Smooth muscle cell of the brain vasculature (primary cell): ENCODE results near the gene LRP10.
A peak's percentile ranks its signal among the peaks of the same experiment; 100 is the strongest.
"Not testable (repeated sequence)": the region's sequence is repeated elsewhere in the genome, so short reads cannot be mapped to it uniquely, and the experiment has no call there.

ENCODE experiments used
- DNase-seq: peaks from one replicate; pipeline ENCODE4 v3.0.0-alpha.2; 2012; ENCODE audit warnings: low read depth, low spot score

The LRP10 gene

DNA sequence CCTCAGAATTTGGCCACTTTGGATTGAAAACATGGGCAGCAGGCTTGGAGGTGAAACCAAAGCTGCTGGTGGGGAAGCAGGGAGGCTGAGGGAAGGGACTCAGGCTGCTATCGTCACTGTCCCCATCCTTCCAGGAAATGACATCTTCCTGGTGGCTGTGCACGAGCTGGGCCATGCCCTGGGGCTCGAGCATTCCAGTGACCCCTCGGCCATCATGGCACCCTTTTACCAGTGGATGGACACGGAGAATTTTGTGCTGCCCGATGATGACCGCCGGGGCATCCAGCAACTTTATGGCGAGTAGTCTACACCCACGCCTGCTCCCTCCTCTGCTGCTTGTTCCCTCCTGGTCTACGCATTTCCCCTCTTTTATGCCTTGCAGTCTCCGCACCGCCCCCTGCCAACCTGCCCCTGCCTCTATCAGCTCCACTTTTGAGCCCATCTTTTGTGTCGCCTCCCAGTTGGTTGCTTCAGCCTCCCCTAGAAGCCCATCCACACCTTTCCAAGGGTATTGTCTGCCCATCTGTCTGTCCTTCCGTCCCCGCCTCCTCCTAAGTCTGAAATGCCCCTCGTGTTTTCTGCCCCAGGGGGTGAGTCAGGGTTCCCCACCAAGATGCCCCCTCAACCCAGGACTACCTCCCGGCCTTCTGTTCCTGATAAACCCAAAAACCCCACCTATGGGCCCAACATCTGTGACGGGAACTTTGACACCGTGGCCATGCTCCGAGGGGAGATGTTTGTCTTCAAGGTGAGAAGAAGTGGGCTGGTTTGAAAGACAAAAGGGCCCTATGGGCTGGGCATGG is 28.2 kb upstream of the LRP10 start:
- no peak for DNase-seq

DNA sequence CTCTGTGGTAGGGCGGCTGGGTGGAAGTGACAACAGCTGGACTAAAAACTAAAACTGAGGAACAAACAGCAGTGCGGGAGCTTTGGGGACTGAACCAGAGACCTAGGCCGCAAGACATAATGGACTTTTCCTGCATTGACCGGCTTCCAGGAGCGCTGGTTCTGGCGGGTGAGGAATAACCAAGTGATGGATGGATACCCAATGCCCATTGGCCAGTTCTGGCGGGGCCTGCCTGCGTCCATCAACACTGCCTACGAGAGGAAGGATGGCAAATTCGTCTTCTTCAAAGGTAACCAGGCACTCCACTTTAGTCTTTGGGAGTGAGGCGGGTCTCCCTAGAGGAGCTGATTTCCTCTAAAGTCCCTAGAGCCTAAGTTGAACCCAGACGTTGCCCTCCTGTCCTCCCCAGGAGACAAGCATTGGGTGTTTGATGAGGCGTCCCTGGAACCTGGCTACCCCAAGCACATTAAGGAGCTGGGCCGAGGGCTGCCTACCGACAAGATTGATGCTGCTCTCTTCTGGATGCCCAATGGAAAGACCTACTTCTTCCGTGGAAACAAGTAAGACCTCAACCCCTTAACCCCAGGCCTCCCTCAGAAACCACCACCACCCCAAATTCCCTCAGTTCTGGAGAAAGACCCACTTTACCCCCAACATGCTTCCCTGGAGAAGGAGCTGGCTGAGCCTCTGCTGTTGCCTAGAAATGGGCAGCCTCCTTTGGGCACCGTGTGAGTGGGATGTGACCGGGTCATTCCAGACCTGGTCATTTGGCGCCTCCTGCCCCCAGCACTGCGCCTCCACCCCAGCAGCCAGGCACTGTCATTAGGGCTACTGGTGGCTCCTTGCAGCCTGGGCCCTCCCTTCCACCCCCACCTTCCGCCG is 27.1 kb upstream of the LRP10 start:
- no peak for DNase-seq

DNA sequence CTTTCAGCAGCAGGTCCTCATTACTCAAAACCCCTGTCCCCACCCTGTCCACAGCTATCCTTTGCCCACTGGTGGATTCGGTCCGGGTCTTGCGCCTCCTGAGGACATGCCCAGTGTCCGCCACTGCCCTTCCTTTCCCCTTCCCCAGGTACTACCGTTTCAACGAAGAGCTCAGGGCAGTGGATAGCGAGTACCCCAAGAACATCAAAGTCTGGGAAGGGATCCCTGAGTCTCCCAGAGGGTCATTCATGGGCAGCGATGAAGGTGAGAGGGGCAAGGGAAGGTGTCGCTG is 26.5 kb upstream of the LRP10 start:
- DNase-seq = no peak

DNA sequence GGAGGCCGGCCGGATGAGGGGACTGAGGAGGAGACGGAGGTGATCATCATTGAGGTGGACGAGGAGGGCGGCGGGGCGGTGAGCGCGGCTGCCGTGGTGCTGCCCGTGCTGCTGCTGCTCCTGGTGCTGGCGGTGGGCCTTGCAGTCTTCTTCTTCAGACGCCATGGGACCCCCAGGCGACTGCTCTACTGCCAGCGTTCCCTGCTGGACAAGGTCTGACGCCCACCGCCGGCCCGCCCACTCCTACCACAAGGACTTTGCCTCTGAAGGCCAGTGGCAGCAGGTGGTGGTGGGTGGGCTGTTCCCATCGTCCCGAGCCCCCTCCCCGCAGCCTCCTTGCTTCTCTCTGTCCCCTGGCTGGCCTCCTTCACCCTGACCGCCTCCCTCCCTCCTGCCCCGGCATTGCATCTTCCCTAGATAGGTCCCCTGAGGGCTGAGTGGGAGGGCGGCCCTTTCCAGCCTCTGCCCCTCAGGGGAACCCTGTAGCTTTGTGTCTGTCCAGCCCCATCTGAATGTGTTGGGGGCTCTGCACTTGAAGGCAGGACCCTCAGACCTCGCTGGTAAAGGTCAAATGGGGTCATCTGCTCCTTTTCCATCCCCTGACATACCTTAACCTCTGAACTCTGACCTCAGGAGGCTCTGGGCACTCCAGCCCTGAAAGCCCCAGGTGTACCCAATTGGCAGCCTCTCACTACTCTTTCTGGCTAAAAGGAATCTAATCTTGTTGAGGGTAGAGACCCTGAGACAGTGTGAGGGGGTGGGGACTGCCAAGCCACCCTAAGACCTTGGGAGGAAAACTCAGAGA is 25.5 kb upstream of the LRP10 start:
- DNase-seq = no peak

DNA sequence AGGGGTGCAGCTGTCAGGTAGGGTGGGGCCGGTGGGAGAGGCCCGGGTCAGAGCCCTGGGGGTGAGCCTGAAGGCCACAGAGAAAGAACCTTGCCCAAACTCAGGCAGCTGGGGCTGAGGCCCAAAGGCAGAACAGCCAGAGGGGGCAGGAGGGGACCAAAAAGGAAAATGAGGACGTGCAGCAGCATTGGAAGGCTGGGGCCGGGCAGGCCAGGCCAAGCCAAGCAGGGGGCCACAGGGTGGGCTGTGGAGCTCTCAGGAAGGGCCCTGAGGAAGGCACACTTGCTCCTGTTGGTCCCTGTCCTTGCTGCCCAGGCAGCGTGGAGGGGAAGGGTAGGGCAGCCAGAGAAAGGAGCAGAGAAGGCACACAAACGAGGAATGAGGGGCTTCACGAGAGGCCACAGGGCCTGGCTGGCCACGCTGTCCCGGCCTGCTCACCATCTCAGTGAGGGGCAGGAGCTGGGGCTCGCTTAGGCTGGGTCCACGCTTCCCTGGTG is 24.7 kb upstream of the LRP10 start:
- no peak for DNase-seq

DNA sequence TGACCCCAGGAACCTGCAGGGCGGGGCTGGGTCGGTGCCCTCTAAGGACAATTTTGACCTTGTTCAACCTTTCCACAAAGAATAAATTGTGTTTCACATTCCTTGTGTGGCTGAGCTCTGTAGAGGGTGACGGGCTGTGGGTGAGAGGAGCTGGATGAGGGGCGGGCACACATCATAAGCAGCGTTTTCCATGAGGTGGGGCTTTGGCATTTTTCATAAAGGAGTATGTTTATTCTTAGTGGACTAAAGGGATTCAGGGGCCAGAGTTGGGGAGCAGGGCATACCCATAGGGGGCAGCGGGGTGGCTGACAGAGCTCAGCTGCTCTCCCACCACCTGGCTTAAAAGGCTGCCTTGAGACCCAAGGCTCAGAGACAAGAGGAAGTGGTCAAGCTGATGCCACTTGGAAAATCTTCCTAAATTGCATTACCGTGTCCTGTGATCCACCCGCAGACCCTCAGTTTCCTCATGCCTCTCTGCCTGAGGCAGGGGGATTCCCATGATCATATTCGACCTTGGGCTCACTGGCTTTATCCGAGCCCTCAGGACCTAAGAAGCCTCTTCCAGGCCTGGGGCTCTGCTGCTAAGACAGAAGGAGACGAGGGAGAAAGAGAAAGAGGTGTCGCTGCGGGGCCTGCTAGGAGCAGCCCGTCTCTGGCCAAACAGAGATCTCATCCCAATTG is 23.7 kb upstream of the LRP10 start:
- no peak for DNase-seq

DNA sequence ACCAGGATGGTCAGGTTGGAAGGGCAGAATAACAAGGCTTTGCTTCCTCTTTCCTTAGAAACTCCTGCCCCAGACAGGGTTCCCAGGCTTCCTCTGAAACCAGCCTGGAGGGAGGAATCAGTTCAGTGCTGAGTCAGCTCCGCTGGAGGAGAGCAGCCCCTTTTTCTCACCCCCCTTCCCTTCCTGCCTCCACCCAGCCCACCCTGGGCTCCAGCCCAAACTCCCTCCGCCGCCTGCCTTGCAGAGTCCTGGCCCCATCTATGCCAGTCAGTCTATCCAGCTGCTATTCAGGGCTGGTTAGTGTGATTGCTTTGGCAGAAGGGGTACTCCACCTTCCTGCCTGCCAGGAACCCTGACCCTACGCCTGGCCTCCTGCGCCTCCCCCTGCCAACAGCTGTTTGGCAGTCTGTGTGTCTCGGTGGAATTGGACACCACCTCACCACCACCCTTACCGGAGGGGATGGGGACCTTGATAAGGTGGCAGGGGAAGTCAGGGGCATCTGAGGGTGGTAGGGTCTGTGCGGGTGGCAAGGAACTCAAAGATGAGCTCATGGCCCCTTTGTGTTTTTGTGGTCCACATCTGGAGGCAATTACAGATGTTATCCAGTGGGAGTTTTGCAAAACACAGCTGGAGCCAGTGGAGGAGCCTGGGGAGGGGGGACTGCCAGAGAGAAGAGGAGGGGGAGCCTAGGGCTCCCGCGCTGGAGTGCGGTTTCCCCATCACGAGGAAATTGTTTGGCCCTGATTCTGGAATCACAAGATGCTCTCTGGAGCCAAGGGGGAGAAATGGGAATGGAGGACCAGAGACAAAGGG is 23.0 kb upstream of the LRP10 start:
- DNase-seq = peak; percentile 88

DNA sequence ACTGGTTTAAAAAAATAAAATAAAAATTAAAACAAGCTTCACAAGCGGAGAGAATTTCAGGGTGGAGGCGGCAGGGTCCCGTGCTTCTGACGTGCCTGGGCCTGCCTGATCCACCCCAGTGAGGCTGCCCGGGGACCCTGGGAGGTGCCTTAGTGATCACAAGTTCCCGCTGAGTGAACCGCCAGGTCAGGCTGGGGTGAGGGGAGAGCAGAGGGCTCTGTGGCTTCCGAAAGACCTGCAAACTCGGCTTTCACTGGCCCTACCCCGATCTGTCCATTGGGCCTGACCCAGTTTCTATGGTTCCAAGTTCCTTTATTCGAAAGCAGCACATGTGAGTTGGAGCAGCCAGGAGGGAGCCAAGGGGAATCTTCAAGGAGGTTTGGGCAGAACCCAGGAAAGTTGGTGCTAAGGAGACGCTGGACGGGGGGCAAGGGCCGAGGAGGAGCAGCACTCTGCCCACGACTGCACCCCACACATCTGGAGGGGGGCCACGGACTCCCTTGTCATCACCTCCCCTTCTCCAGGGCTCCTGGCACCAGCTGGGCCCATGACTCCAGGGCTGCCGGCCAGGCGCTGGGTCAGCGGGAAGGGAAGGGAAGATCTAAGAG is 22.2 kb upstream of the LRP10 start:
- DNase-seq = no peak

DNA sequence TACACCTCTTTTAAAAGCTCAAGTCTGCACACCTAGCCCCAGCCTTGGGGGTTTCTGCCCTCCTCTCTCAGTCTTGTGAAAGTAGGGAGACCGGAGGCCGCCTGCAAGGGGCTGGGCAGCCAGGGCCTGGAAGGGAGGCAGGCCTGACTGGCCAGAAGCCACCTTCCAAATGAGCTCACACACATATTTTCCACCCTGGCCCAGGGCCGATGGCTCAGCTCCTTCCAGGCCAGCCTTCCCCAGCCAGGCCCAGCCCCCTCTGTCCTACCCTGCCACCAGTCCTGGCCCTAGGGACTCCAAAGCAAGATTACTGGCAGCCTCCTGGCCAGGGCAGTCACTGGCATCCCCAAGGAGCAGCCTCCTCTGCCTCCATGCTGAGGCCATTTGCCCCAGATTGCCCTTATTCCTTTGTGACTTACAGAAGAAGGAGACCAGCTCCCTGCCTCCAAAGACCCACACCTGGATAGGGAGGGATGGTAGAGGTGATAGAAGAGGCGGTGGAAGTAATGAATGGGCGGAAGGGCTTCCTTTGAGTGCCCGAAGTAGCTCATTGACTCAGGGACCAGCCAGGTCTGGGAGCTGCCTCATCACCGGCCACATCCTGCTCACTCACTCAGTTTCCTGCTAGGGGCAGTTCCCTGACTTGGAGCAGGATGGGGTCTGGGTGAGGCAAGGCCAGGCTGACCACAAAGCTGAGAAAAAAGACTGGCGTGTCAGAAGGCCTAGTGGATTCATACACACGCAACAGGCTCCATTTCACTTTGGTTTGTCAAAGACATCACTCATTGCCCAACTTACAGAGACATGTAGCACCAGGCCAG is 20.4 kb upstream of the LRP10 start:
- DNase-seq = no peak

DNA sequence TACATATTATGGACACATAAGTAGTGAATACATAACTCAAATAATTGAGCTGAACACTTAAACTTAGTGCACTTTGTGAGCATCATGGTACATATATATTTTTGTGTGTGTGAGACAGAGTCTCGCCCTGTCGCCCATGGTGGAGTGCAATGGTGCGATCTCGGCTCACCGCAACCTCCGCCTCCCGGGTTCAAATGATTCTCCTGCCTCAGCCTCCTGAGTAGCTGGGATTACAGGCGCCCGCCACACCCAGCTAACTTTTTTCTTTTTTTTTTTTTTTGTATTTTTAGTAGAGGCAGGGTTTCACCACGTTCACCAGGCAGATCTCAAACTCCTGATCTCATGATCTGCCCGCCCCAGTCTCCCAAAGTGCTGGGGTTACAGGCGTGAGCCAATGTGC is 19.4 kb upstream of the LRP10 start:
- DNase-seq = not testable (repeated sequence)

DNA sequence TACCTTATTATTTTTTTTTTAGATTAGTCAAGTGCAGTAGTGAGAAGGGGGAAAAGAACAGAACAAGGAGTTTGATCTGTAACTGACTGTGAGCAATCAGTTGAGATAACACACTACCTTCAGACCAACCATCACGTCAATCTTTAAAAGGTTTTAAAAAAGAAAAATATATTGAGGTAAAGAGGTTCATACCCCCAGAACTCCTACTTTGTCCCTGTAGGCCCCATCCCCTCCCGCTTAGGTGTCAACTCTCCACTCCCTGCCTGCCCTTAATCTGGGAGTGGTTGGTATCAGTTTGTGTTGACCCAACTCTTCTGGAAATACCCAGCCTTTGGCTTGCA is 19.0 kb upstream of the LRP10 start:
- no peak for DNase-seq

DNA sequence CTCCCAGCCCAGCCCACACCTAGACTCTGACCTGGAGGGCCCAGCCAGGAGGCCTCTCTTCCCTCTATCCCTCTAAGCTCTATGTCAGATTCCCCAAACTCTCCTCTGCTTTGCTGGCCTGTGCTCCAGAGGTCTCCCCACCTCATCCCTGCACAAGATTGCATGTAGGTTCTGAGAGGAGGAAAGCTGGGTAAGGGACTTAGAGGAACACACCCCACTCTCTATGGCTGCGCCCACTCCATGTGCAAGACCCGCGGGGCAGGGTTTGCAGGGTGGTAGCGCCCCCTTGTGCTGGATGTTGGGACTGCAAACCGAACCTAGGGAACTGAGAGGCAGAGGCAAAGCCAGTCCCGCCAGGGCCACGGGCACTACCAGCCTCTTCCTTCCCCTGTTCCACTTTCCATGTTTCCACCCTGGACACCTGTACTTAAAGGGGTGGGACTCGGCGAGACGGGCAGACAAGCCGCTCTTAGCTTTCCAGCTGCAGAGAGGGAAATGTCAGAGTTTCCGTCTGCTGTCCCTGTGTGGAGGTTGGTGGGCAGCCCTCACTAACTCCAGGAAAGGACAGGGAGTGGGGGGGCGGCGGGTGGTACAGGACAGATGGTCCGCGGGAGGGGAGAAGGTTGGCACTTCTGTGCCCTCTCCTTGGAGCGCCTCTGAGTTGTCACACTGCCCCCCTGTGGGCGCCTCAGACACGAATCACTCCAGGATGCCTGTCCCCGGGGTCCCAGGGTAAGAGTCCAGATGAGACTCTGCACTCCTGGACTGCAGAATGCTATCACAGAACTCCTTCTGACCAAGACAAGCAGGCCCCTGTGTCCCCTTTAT is 18.4 kb upstream of the LRP10 start:
- peak; percentile 65 for DNase-seq

DNA sequence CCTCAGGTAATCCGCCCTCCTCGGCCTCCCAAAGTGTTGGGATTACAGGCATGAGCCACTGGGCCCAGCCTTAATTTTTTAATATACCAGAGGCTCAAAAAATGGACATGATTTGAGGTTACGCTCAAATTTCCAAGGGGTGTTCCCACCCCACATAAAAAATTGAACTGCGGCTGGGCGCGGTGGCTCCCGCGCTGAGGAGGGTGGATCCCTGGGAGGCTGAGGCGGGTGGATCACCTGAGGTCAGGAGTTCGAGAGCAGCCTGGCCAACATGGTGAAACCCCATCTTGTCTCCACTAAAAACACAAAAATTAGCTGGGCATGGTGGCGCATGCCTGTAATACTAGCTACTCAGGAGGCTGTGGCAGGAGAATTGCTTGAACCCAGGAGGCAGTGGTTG is 17.2 kb upstream of the LRP10 start:
- DNase-seq = not testable (repeated sequence)

DNA sequence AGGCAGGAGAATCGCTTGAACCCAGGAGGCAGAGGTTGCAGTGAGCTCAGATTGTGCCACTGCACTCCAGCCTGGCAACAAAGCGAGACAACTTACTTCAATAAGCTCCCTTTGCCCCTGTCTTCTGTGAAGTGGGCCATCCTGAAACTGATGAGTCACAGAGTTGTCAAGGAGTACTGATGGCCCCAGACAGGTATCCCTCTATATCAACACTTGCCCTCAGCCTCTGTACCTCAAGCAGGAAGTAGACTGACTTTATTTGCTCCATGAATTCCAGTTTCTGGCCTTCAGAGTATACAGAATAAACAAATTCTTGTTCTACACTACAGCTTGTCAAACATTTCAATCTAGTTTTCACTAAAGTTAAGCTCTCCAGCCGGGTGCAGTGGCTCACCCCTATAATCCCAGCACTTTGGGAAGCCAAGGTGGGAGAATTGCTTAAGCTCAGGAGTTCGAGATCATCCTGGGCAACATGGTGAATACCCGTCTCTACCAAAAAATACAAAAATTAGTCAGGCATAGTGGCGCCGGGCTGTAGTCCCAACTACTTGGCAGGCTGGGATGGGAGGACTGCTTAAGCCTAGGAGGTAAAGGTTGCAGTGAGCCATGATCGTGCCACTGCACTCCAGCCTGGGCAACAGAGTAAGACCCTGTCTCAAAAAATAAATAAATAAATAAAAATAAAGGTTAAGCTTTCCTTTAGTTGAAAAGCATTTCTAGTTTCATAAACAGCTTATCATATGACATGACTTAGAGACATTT is 16.4 kb upstream of the LRP10 start:
- DNase-seq = no peak

DNA sequence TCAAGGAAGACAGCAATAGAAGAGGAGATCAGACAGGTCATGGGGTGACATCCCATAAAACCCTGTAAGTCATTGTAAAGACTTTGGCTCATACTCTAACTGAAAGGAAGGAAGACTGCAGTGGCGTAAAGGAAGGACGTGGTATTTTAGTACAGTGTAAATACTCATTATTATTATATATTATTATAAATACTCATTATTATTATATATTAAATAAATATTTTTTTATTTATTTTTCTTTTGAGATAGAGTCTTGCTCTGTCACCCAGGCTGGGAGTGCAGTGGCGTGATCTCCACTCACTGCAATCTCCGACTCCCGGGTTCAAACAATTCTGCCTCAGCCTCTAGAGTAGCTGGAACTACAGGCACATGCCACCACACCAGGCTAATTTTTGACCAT is 15.1 kb upstream of the LRP10 start:
- DNase-seq = no peak

DNA sequence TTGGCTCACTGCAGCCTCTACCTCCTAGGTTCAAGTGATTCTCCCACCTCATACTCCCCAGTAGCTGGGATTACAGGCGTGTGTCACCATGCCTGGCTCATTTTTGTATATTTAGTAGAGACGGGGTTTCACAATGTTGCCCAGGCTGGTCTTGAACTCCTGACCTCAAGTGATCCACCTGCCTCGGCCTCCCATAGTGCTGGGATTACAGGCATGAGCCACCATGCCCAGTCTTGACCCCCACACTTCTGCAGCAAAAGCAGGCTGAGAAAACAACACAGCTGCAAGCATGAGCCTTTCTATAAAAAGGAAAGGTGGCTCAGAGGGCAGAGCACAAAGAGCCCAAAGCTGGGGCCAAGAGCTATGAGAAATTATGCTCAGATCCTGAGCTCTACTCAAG is 11.2 kb upstream of the LRP10 start:
- DNase-seq = not testable (repeated sequence)

DNA sequence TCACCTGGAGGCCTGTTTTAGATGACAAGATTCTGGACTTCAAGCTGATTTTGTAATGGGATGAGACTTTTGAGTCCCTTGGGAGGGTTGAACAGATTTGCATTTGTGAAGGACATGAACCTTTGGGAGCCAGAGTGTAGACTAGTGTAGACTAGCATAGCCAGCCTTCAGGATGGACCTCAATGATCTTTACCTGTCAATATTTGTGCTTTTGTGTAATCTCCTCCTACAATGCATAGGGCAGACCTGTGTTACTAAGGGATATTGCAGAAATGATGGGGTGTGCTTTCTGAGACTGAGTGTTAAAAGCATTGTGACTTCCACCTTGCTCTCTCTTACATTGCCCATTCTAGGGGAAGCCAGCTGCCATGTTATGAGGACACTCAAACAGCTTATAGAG is 9.9 kb upstream of the LRP10 start:
- DNase-seq = no peak

DNA sequence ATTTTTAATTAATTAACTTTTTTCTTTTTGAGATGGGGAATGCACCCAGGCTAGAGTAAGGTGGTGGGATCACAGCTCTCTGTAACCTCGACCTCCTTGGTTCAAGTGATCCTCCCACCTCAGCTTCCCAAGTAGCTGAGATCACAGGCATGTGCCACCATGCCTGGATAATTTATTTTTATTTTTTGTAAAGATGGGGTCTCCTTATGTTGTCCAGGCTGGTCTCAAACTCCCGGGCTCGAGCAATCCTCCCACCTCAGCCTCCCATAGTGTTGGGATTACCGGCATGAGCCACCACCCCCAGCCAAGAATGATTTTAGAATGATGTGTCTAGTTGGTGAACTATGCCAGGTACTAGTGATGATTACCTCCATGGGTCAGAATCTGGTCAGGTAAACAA is 6.6 kb upstream of the LRP10 start:
- no peak for DNase-seq
